K562 (cell line): ENCODE results near the gene TIGD1. TPM values are rescaled to one million over a fixed set of nuclear protein-coding genes. Genes with fewer than 3 reads are reported as not detected.

ENCODE experiments used
- ATF2 ChIP-seq: sonication (generic); formaldehyde crosslinking; IDR thresholded peaks from 2 replicates; pipeline ENCODE4 v1.8.1; 2022; ENCODE audit warnings: missing genetic modification reagents
- BRD9 ChIP-seq: fragments of 450-650 bp; IDR thresholded peaks from 2 replicates; pipeline ENCODE4 v1.6.1; 2018; ENCODE audit warnings: low read depth; ENCODE audit not compliant: partially characterized antibody
- CGGBP1 ChIP-seq: fragments of 250-450 bp; sonication (Bioruptor Pico); IDR thresholded peaks from 2 replicates; pipeline ENCODE4 v1.9.0; 2021; ENCODE audit warnings: mild to moderate bottlenecking
- ELF4 ChIP-seq: fragments of 450-650 bp; formaldehyde crosslinking; IDR thresholded peaks from 2 replicates; pipeline ENCODE4 v1.4.0; 2022; ENCODE audit warnings: missing genetic modification characterization
- LARP7 ChIP-seq: fragments of 450-650 bp; IDR thresholded peaks from 2 replicates; pipeline ENCODE4 v1.6.1; 2016
- PCBP1 ChIP-seq: fragments of 200-400 bp; formaldehyde crosslinking; IDR thresholded peaks from 2 replicates; pipeline ENCODE4 v1.6.1; 2018; ENCODE audit warnings: mild to moderate bottlenecking, low read depth, low read length; ENCODE audit not compliant: poor library complexity, severe bottlenecking
- POLR2AphosphoS2 ChIP-seq: IDR thresholded peaks from 2 replicates; pipeline ENCODE4 v1.6.1; 2012; ENCODE audit warnings: low read length, improper control_type of control experiment
- POLR2G ChIP-seq: fragments of 200-400 bp; formaldehyde crosslinking; IDR thresholded peaks from 2 replicates; pipeline ENCODE4 v1.6.1; 2017; ENCODE audit warnings: low read depth, mild to moderate bottlenecking, antibody characterized with exemption, low read length, moderate library complexity
- POLR3G ChIP-seq: IDR thresholded peaks from 2 replicates; pipeline ENCODE4 v1.6.1; 2011; ENCODE audit not compliant: insufficient read length, insufficient replicate concordance; ENCODE audit errors: extremely low read depth
- PRDM10 ChIP-seq: fragments of 450-650 bp; IDR thresholded peaks from 2 replicates; pipeline ENCODE4 v1.6.1; 2018; ENCODE audit not compliant: partially characterized antibody
- RHOXF2B ChIP-seq: fragments of 250-450 bp; sonication (Bioruptor Pico); conservative IDR thresholded peaks from 2 replicates; pipeline ENCODE4 v1.5.1; 2021
- TRIM24 ChIP-seq, 2 experiments: fragments of 450-650 bp; IDR thresholded peaks; 2 replicates each; pipeline ENCODE4 v1.6.1; 2016
- ZFP30 ChIP-seq: fragments of 250-450 bp; sonication (Bioruptor Pico); IDR thresholded peaks from 2 replicates; pipeline ENCODE4 v1.8.0; 2022; ENCODE audit warnings: moderate library complexity, mild to moderate bottlenecking, inconsistent platforms, borderline replicate concordance
- ZNF592 ChIP-seq: fragments of 450-650 bp; IDR thresholded peaks from 2 replicates; pipeline ENCODE4 v1.6.1; 2017; ENCODE audit warnings: antibody characterized with exemption, mild to moderate bottlenecking
- ZNF764 ChIP-seq: fragments of 250-450 bp; sonication (Bioruptor Pico); IDR thresholded peaks from 2 replicates; pipeline ENCODE4 v1.4.0; 2020; ENCODE audit warnings: low read depth, mild to moderate bottlenecking, moderate library complexity
- ZNF766 ChIP-seq: fragments of 200-800 bp; sonication (Bioruptor generic); conservative IDR thresholded peaks from 2 replicates; pipeline ENCODE4 v1.6.1; 2016; ENCODE audit warnings: missing genetic modification characterization, missing compliant biosample characterization
- polyA plus RNA-seq, 8 experiments: library from polyadenylated mRNA; depleted of rRNA in 4 of 8; stranded (reverse) in 5 of 8; unstranded in 3 of 8; fragments of >200 nt; fragmentation: Nextera tagmentation in 2 of 8; fragmentation: Illumina TruSeq in 1 of 8; extraction: Ambion mirVana in 2 of 8; extraction: Trizol in 1 of 8; gene quantifications; 2 replicates each; pipeline versions ENCODE4 v1.2.1 to v1.2.3, GENCODE V29; 2011 to 2014; ENCODE audit warnings: inconsistent platforms in 1 of 8, missing spikeins in 1 of 8
- total RNA-seq, 7 experiments: library from RNA; depleted of rRNA in 6 of 7; stranded (reverse); fragments of >200 nt in 6 of 7; fragmentation: Illumina TruSeq in 2 of 7; extraction: Trizol in 2 of 7; gene quantifications; 2 replicates each; pipeline versions ENCODE4 v1.2.1 to v1.2.3, GENCODE V29; 2011 to 2021; ENCODE audit warnings: low replicate concordance in 1 of 7

Gene TIGD1
- total and polyA plus RNA-seq, 9 of the 15 experiments (the other 6 are each of a cell fraction or from before 2014, with no cell fraction given), result 2.0 to 10.1 (median 6.6) TPM

GRCh38 chr2:232550354-232551249 lies at the start of gene TIGD1, which contains the start of gene EIF4E2 (continued):
- no peak for TF ChIP-seq POLR2AphosphoS2
- no peak for TF ChIP-seq LARP7
- no peak for TF ChIP-seq ZNF764 (CRISPR knock-in tag)
- TF ChIP-seq TRIM24 (IDR thresholded peaks at IDR 0.05), result peak in 1 of 2 experiments; percentile 95; a peak in 2 of 4 replicates
- TF ChIP-seq RHOXF2B (CRISPR knock-in tag), result no peak
- TF ChIP-seq ELF4 (CRISPR knock-in tag), result no peak
- no peak for TF ChIP-seq PRDM10
- TF ChIP-seq CGGBP1 (CRISPR knock-in tag), result no peak
- peak; percentile 94 for TF ChIP-seq POLR2G
- no peak for TF ChIP-seq ZFP30 (CRISPR knock-in tag)
- TF ChIP-seq ZNF592, result no peak; the same call in 1 of the 2 replicates
- TF ChIP-seq BRD9, result no peak
- no peak for TF ChIP-seq POLR3G
- TF ChIP-seq ZNF766 (CRISPR knock-in tag), result peak; percentile 67; the same call in 1 of the 2 replicates
- TF ChIP-seq PCBP1, result peak; percentile 45
- peak; percentile 37; the same call in 1 of the 2 replicates for TF ChIP-seq ATF2 (CRISPR knock-in tag)
